Left kidney (tissue), 2 donors: ENCODE measurements around the gene IL4. TPM values are rescaled to one million over a fixed set of nuclear protein-coding genes. Genes with fewer than 3 reads are reported as not detected.

Source experiments
- DNase-seq: peaks from one replicate; pipeline ENCODE4 v3.0.0-alpha.2; 2013
- polyA plus RNA-seq: library from polyadenylated mRNA; unstranded; fragments of 120-200 nt; gene quantifications from one replicate; pipeline ENCODE4 v1.2.1, GENCODE V29; 2013; ENCODE audit not compliant: insufficient read length

The IL4 gene
- polyA plus RNA-seq, 1 donor: 0.57 TPM

DNA sequence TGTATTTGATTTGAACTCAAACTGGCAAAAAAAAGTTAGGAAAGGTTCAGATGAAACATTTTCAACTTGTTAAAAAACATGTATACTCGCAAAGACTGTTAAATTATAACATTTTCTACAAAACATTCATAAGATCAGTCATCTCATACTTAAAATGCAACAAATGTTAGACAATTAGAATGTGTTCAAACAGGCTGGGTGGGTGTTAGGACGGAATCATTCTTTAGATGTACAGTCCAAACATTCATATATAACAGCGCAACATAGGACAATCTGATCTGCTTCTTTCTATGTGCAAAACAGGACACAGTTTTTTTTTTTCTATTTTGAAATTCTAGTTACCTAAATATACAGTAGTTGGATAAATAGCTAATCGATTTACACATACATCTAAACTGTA lies 22.2 kb downstream of the IL4 start:
- no peak for DNase-seq

DNA sequence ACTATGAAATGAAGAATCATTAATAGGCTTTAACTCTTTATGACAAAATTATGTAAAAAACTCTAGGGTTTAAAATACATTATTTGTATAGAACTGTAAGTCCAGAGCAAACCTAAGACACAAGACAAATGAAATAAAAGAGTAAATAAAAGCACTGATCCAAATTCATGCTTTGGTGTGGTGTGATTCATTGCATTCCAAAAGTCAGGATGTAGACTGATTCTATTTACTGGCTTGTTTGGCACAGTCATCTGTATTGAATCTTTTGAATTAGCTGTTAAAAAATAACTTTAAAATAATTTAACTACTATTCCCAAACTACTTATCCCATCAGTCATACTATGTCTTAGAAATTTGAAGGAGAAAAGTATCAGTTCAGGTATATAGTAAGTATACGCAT lies 31.1 kb downstream of the IL4 start:
- DNase-seq: no peak

DNA sequence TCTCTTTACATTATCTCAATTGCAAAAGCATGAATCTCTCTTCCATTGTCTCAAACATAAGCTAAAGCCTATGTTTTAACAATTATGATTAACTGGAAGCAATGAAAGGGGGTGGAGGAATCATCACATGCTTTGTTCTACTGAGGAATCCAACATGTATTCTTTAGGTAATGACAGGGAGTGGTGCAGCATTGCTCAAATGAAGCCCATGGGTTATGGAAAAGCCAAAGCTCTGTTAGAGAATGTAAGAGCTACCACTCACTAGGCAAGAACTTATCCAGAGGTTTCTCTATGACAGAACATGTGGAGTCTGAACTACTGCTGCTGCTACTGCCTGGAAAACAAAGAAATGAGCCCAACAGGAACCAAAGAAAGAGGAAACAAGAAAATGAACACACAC lies 34.9 kb downstream of the IL4 start:
- no peak for DNase-seq

DNA sequence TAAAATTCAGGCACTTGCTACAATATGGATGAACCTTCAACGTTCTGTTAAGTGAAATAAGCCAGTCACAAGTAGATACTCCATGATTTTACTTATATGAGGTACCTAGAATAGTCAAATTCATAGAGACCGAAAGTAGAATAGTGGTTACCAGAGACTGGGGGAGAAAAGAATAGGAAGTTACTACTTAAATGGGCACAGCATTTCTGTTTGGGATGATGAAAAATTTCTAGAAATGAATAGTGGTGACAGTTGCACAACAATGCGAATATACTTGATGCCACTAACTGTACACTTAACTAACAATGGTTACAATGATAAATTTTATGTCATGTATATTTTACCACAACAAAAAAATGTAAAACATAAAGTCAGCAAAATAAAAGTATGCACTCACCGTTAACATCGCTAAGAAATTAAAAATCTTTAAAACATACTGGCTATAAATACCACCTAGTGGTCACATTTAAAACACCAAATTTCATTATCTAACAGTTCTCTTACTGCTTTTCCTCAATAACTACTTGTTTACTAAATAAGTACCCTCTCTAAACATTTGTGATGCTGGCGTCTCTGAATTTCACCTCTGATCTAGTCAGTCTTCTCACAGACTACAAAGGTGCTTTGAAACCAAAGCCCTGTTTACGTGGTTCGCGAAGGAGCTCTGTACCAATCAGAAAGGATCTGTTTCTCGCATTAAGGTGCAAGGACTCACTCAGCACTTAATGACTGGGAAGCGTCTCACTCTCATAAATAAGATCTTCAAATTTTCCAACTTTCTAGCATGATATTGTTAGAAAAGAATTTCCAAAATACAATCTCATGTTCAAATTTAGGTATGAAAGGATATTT lies 40.9 kb downstream of the IL4 start:
- DNase-seq: no peak

DNA sequence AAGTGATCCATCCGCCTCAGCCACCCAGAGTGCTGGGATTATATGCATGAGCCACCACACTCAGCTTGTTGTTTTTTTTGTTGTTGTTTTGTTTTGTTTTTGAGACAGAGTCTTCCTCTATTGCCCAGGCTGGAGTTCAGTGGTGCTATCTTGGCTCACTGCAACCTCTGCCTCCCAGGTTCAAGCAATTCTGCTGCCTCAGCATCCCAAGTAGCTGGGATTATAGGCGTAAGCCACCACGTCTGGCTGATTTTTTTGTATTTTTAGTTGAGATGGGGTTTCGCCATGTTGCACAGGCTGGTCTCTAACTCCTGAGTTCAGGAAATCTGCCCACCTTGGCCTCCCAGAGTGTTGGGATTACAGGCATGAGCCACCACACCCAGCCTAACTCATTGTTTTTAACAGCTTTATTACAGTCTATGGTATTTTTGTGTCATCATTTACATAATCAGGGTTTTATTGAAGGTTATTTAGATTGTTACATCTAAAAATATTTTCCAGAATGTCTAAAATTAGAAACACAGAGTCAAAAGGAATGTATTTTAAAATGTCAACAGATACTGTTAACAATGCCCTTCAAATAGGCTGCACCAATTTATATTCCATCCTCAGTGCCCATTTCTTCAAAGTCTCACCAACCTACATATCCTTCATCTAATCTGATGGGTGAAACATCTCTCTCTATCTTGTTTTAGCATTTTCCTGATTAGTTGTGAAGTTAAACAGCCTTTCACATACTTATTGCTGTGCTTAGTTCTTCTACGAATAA lies 44.9 kb downstream of the IL4 start:
- DNase-seq: no peak

DNA sequence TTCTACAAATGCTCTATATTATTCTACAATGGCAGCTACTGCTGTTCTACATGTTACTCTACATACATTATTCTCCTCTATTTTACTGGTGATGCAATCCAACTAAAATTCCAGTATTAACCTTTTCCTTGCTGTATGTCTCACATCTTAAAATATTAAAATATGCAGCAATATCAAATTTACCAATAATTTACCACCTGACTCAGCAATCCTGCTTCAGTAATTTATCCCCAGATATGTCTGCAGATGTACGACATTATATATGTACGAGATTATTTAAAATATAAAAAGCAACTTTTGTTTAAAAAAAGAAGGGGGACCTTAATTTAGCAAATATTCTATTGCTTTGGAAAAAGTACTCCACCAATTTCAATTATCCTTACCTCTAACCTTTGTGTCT lies 52.0 kb downstream of the IL4 start:
- DNase-seq: no peak

DNA sequence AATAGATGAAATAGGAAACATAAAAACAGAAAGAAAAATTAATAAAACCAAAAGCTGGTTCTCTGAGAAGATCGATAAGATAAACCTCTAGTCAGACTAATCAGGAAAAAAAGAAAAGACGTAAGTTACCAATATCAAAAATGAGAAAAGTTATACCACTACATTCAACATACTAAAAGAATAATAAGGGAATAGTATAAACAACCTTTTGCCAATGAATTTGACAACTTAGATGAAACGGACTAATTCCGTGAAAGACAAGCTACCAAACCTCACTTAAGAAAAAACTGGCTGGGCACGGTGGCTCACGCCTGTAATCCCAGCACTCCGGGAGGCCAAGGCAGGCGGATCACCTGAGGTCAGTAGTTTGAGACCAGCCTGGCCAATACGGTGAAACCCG lies 56.1 kb downstream of the IL4 start:
- no peak for DNase-seq

Other genes starting within 250 kb of the IL4 start
- 16.2 TPM for gene IRF1, start 183.2 kb upstream of the IL4 start, polyA plus RNA-seq
- 0.53 TPM for gene IL5, start 130.5 kb upstream of the IL4 start, polyA plus RNA-seq
- gene RAD50, start 117.0 kb upstream of the IL4 start, polyA plus RNA-seq: 57.1 TPM
- 0.08 TPM for gene IL13, start 15.8 kb upstream of the IL4 start, polyA plus RNA-seq
- 40.0 TPM for gene KIF3A, start 63.6 kb downstream of the IL4 start, polyA plus RNA-seq
- gene CCNI2, start 73.4 kb downstream of the IL4 start, polyA plus RNA-seq: 4.2 TPM
- 84.6 TPM for gene SEPTIN8, start 103.2 kb downstream of the IL4 start, polyA plus RNA-seq
- gene SOWAHA, start 139.3 kb downstream of the IL4 start, polyA plus RNA-seq: 4.0 TPM
- 19.4 TPM for gene SHROOM1, start 156.7 kb downstream of the IL4 start, polyA plus RNA-seq
- 2.1 TPM for gene GDF9, start 192.5 kb downstream of the IL4 start, polyA plus RNA-seq
- gene UQCRQ, start 192.7 kb downstream of the IL4 start, polyA plus RNA-seq: 173 TPM
- gene LEAP2, start 199.7 kb downstream of the IL4 start, polyA plus RNA-seq: 8.7 TPM